Hepatocyte (in vitro differentiated cells): Measurements from ENCODE around the gene AK3.

ENCODE experiments used
- CTCF ChIP-seq: fragments of 200-600 bp; sonication (generic); IDR thresholded peaks from 2 replicates; pipeline ENCODE4 v1.5.1; 2016; ENCODE audit warnings: antibody characterized with exemption, mild to moderate bottlenecking; ENCODE audit not compliant: poor library complexity
- EZH2 ChIP-seq: fragments of 200-600 bp; sonication (generic); IDR thresholded peaks from 2 replicates; pipeline ENCODE4 v1.6.1; 2016; ENCODE audit warnings: antibody characterized with exemption, mild to moderate bottlenecking, borderline replicate concordance

DNA sequence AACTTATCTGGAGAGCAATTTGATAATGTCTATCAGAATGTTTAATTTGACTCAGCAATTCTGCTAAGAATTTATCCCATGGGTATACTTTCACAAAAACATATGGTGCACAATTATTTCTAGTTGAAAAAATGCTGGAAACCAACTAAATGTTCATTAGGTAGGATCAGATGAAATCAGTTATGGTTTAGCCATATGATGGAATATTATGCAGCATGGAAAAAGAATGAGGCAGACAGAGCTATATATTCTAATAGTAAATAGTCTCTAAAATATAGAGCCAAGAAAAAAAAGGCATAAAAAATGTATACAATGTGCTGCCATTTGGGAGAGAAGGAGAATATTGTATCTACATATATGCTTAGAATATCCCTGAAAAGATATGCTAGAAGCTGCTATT lies 71.1 kb downstream of the AK3 start:
- TF ChIP-seq CTCF: no peak
- TF ChIP-seq EZH2: no peak
